ENCODE data around the gene EXPH5. TPM values are rescaled to one million over a fixed set of nuclear protein-coding genes. Genes with fewer than 3 reads are reported as not detected.
A peak's percentile ranks its signal among the peaks of the same experiment; 100 is the strongest.

The EXPH5 gene
- total and polyA plus RNA-seq, 9 of the 15 experiments (the other 6 are each of a cell fraction or from before 2014, with no cell fraction given): 1.3 to 8.5 (median 4.8) TPM

DNA sequence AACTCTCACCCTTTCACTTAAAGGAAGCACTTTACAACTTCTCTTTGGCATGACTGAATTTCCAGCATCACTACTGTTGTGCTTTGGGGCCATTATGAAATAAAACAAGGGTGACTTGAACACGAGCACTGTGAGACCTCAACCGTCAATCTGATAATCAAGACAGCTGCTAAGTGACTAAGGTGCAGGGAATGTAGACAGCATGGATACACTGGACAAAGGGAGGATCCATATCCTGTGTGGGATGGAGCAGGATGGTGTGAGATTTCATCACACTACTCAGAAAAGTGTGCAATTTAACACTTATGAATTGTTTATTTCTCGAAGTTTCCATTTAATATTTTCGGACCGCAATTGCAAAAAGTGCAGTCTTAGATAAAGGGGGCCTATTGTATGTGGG is 16.1 kb upstream of the EXPH5 start (continued):
- TF ChIP-seq, protein P1, sequence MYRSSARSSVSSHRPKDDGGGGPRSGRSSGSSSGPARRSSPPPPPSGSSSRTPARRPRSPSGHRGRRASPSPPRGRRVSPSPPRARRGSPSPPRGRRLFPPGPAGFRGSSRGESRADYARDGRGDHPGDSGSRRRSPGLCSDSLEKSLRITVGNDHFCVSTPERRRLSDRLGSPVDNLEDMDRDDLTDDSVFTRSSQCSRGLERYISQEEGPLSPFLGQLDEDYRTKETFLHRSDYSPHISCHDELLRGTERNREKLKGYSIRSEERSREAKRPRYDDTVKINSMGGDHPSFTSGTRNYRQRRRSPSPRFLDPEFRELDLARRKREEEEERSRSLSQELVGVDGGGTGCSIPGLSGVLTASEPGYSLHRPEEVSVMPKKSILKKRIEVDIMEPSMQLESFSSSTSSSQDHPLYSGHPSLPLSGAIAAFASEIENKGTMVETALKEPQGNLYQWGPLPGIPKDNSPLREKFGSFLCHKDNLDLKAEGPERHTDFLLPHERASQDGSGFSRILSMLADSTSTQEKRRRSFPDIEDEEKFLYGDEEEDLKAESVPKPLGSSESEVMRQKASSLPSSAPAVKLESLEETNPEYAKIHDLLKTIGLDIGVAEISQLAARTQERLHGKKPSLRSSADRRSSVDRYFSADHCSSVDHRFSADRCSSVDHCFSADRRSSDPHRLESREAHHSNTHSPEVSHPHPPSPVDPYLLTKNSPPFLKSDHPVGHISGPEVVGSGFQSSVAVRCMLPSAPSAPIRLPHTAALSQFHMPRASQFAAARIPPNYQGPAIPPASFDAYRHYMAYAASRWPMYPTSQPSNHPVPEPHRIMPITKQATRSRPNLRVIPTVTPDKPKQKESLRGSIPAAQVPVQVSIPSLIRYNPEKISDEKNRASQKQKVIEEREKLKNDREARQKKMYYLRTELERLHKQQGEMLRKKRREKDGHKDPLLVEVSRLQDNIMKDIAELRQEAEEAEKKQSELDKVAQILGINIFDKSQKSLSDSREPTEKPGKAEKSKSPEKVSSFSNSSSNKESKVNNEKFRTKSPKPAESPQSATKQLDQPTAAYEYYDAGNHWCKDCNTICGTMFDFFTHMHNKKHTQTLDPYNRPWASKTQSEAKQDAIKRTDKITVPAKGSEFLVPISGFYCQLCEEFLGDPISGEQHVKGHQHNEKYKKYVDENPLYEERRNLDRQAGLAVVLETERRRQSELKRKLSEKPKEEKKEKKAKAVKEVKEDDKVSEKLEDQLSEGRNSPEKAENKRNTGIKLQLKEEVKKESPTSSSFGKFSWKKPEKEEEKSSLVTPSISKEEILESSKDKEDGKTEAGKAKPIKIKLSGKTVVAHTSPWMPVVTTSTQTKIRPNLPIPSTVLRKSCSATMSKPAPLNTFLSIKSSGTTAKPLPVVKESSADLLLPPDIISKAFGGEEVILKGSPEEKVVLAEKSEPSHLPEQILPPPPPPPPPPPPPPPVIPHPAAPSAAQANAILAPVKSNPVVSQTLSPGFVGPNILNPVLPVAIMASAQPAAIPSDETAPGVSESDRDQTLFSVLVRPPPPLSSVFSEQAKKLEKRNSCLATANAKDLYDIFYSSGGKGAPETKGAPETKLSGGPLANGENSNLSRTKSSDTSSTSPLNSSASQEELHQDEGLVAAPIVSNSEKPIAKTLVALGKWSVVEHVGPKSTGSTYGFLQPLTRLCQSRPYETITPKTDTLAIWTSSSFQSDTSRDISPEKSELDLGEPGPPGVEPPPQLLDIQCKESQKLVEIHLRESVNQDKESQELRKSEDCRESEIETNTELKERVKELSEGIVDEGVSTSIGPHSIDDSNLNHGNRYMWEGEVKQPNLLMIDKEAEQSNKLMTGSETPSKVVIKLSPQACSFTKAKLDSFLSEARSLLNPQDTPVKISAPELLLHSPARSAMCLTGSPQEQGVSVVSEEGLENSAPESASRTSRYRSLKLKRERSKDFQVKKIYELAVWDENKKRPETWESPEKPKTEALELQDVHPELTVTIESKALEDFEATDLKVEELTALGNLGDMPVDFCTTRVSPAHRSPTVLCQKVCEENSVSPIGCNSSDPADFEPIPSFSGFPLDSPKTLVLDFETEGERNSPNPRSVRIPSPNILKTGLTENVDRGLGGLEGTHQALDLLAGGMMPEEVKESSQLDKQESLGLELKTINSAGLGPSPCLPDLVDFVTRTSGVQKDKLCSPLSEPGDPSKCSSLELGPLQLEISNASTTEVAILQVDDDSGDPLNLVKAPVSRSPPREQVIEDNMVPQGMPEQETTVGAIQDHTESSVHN (IDR thresholded peaks at IDR 0.05; ENCODE audit: borderline replicate concordance in 1 of 2, low read depth in 1 of 2): no peak; a peak in 1 of 4 replicates
- TF ChIP-seq ZFPM2 (CRISPR knock-in tag; IDR thresholded peaks at IDR 0.05) (no peak), GTF2E2 (tag; IDR thresholded peaks at IDR 0.05) (no peak), ZNF263 (CRISPR knock-in tag; IDR thresholded peaks at IDR 0.05; ENCODE audit: borderline replicate concordance) (peak; percentile 63; the same call in 1 of the 2 replicates), PTRF (tag; IDR thresholded peaks at IDR 0.05) (no peak), KAT2B (IDR thresholded peaks at IDR 0.05; ENCODE audit: low read depth, low read length) (no peak), TEAD4 (IDR thresholded peaks at IDR 0.05; ENCODE audit: low read length) (peak; percentile 72), TEAD4 (CRISPR knock-in tag; IDR thresholded peaks at IDR 0.05; ENCODE audit: borderline replicate concordance) (no peak), FOSL1 (tag; conservative IDR thresholded peaks at IDR 0.05) (peak; percentile 87), STAT5A (IDR thresholded peaks at IDR 0.05; ENCODE audit: borderline replicate concordance, low read length) (no peak)
- TF ChIP-seq, protein P2, sequence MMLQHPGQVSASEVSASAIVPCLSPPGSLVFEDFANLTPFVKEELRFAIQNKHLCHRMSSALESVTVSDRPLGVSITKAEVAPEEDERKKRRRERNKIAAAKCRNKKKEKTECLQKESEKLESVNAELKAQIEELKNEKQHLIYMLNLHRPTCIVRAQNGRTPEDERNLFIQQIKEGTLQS (IDR thresholded peaks at IDR 0.05): peak; percentile 48
- TF ChIP-seq, protein P2 (CRISPR knock-in tag; conservative IDR thresholded peaks at IDR 0.05): no peak
- TF ChIP-seq, protein P3, sequence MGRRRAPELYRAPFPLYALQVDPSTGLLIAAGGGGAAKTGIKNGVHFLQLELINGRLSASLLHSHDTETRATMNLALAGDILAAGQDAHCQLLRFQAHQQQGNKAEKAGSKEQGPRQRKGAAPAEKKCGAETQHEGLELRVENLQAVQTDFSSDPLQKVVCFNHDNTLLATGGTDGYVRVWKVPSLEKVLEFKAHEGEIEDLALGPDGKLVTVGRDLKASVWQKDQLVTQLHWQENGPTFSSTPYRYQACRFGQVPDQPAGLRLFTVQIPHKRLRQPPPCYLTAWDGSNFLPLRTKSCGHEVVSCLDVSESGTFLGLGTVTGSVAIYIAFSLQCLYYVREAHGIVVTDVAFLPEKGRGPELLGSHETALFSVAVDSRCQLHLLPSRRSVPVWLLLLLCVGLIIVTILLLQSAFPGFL (CRISPR knock-in tag; IDR thresholded peaks at IDR 0.05): no peak
- TF ChIP-seq, protein P4, sequence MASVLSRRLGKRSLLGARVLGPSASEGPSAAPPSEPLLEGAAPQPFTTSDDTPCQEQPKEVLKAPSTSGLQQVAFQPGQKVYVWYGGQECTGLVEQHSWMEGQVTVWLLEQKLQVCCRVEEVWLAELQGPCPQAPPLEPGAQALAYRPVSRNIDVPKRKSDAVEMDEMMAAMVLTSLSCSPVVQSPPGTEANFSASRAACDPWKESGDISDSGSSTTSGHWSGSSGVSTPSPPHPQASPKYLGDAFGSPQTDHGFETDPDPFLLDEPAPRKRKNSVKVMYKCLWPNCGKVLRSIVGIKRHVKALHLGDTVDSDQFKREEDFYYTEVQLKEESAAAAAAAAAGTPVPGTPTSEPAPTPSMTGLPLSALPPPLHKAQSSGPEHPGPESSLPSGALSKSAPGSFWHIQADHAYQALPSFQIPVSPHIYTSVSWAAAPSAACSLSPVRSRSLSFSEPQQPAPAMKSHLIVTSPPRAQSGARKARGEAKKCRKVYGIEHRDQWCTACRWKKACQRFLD (CRISPR knock-in tag; IDR thresholded peaks at IDR 0.05): no peak
